Colonic mucosa (tissue), 4 donors: ENCODE measurements around the gene TEX22. TPM values are rescaled to one million over a fixed set of nuclear protein-coding genes. Genes with fewer than 3 reads are reported as not detected.

Experiments used
- DNase-seq: peaks from one replicate; pipeline ENCODE4 v3.0.0-alpha.2; 2020
- H3K27ac ChIP-seq: fragments of 200-600 bp; one replicate; pipeline ENCODE4 v1.8.0; 2021
- H3K27me3 ChIP-seq: fragments of 200-600 bp; one replicate; pipeline ENCODE4 v1.8.0; 2021
- H3K36me3 ChIP-seq: fragments of 200-600 bp; one replicate; pipeline ENCODE4 v1.8.0; 2021
- H3K4me1 ChIP-seq: fragments of 200-600 bp; one replicate; pipeline ENCODE4 v1.8.0; 2021; ENCODE audit warnings: mild to moderate bottlenecking
- H3K4me3 ChIP-seq: fragments of 200-600 bp; one replicate; pipeline ENCODE4 v1.8.0; 2021
- H3K9ac ChIP-seq, 2 donors: one replicate each; pipeline ENCODE4 v1.7.0; 2013; ENCODE audit warnings: control low read depth in 2 of 2, low read depth in 2 of 2, low read length in 2 of 2
- H3K9me3 ChIP-seq: fragments of 200-600 bp; one replicate; pipeline ENCODE4 v1.8.0; 2021
- CTCF ChIP-seq: fragments of 200-600 bp; IDR thresholded peaks from one replicate; pipeline ENCODE4 v1.8.0; 2022; ENCODE audit warnings: antibody characterized with exemption, mild to moderate bottlenecking
- intact Hi-C: fragments of 100-400 bp; cut with DNase I; formaldehyde crosslinking; loops from one replicate; pipeline ENCODE4 v1.14.1; 2022
- total RNA-seq, 2 donors: library from RNA; stranded (reverse); fragmentation: NEBNext Ultra II Directional in 1 of 2; extraction: Animal tissue kit (Norgen Biotek cat#: 25700) in 1 of 2; gene quantifications; one replicate each; pipeline ENCODE4 v1.2.1, GENCODE V29; 2021
- donor health status: healthy.
- donor health status: DM: no; HTN: no; CAD: no.
- donor health status: DM: no; HTN: no; CAD: no.

Gene TEX22
- total RNA-seq, 2 donors from 2014 or later: 1.4 to 2.4 TPM

GRCh38 chr14:105461903-105462302, 63.6 kb downstream of the TEX22 start:
- no peak for DNase-seq
- Histone ChIP-seq H3K9me3 (no peaks in the 10 kb centered on the region), H3K4me1 (no peaks in the 10 kb centered on the region), H3K9ac (no peak overlapping the region), H3K4me3 (no peak overlapping the region), H3K27me3 (no peaks in the 10 kb centered on the region), H3K36me3 (no peaks in the 10 kb centered on the region), H3K27ac (no peak overlapping the region)
- intact Hi-C loops: no loop called here
- no peak for TF ChIP-seq CTCF

Other genes starting within 250 kb of the TEX22 start
- 10 to 100 TPM in 1 of 2 donors, 1 to 10 TPM in 1; 8.2 to 11.0 TPM for gene JAG2, start 229.8 kb upstream of the TEX22 start, total RNA-seq
- gene NUDT14, start 217.2 kb upstream of the TEX22 start, total RNA-seq: 10 to 100 TPM; 40.8 to 46.0 TPM
- 10 to 100 TPM; 56.9 to 66.0 TPM for gene BTBD6, start 150.0 kb upstream of the TEX22 start, total RNA-seq
- 10 to 100 TPM; 27.2 to 40.6 TPM for gene BRF1, start 97.5 kb upstream of the TEX22 start, total RNA-seq
- gene PACS2, start 83.8 kb upstream of the TEX22 start, total RNA-seq: 10 to 100 TPM; 44.1 to 82.5 TPM
- gene MTA1, start 21.3 kb downstream of the TEX22 start, total RNA-seq: 10 to 100 TPM; 47.0 to 90.2 TPM
- 10 to 100 TPM; 11.3 to 20.3 TPM for gene CRIP2, start 76.3 kb downstream of the TEX22 start, total RNA-seq
- 100 to 1,000 TPM in 1 of 2 donors, 10 to 100 TPM in 1; 97.1 to 220 TPM for gene CRIP1, start 88.3 kb downstream of the TEX22 start, total RNA-seq
- gene TEDC1, start 92.7 kb downstream of the TEX22 start, total RNA-seq: 10 to 100 TPM; 15.0 to 55.7 TPM
- under 1 TPM; 0.82 TPM for gene TMEM121, start 128.0 kb downstream of the TEX22 start, total RNA-seq